Measurements from ENCODE around the gene KCND3. TPM values are rescaled to one million over a fixed set of nuclear protein-coding genes. Genes with fewer than 3 reads are reported as not detected.
"Not testable (repeated sequence)": the region's sequence is repeated elsewhere in the genome, so short reads cannot be mapped to it uniquely, and the experiment has no call there.

Gene KCND3
- total RNA-seq, 1 donor from 2014 or later: 3.7 TPM

GRCh38 chr1:111742938-111743549, 246.4 kb downstream of the KCND3 start:
- H3K4me3 Mint-ChIP-seq (ENCODE audit: unreplicated experiment): no peak overlapping the region
- H3K4me1 Mint-ChIP-seq (ENCODE audit: low read depth, unreplicated experiment): peaks cover 21% of the 10 kb centered on the region
- peaks cover 5% of the 10 kb centered on the region for H3K36me3 Mint-ChIP-seq (ENCODE audit: unreplicated experiment)
- peaks cover 18% of the 10 kb centered on the region for H3K27me3 Mint-ChIP-seq (ENCODE audit: unreplicated experiment)
- DNase-seq: no peak
- TF ChIP-seq CTCF (IDR thresholded peaks at IDR 0.05; ENCODE audit: partially characterized antibody, unreplicated experiment): no peak
- H3K27ac Mint-ChIP-seq (ENCODE audit: unreplicated experiment): no peak overlapping the region
- peaks cover 23% of the 10 kb centered on the region for H3K9me3 Mint-ChIP-seq (ENCODE audit: unreplicated experiment)

- H3K36me3 Mint-ChIP-seq (ENCODE audit: unreplicated experiment); DNase-seq; H3K27ac Mint-ChIP-seq (ENCODE audit: unreplicated experiment): not testable (repeated sequence)
- H3K4me3 Mint-ChIP-seq (ENCODE audit: unreplicated experiment): peak overlapping the region; percentile 15
- H3K27me3 Mint-ChIP-seq (ENCODE audit: unreplicated experiment): peaks cover 25% of the 10 kb centered on the region
- H3K9me3 Mint-ChIP-seq (ENCODE audit: unreplicated experiment): peaks cover 24% of the 10 kb centered on the region
- H3K4me1 Mint-ChIP-seq (ENCODE audit: low read depth, unreplicated experiment): peaks cover 17% of the 10 kb centered on the region
These were observed 247.2 kb downstream of the KCND3 start for GRCh38 chr1:111742292-111742691.

- peak overlapping the region; percentile 96 for H3K27ac Mint-ChIP-seq (ENCODE audit: unreplicated experiment)
- H3K36me3 Mint-ChIP-seq (ENCODE audit: unreplicated experiment): peaks cover 5% of the 10 kb centered on the region
These were observed 249.3 kb downstream of the KCND3 start for GRCh38 chr1:111739925-111740765.

GRCh38 chr1:111739194-111739924, 250.1 kb downstream of the KCND3 start, which contains the start of gene INKA2:
TSS of gene INKA2 (minus strand) at chr1:111739395. CDS start at chr1:111739242, 153 bp downstream.
- Mint-ChIP-seq H3K4me3 (ENCODE audit: unreplicated experiment) (peak within 1 kb of the TSS; percentile 100), H3K27ac (ENCODE audit: unreplicated experiment) (no peak within 1 kb of the TSS), H3K4me1 (ENCODE audit: low read depth, unreplicated experiment) (peaks cover 16% of the 10 kb centered on the region), H3K9me3 (ENCODE audit: unreplicated experiment) (peaks cover 27% of the 10 kb centered on the region), H3K27me3 (ENCODE audit: unreplicated experiment) (peaks cover 29% of the 10 kb centered on the region), H3K36me3 (ENCODE audit: unreplicated experiment) (peaks cover 5% of the 10 kb centered on the region)
- TF ChIP-seq CTCF (IDR thresholded peaks at IDR 0.05; ENCODE audit: partially characterized antibody, unreplicated experiment): no peak
- peak; percentile 94 for DNase-seq

More at GRCh38 chr1:111739925-111740765, 249.3 kb downstream of the KCND3 start:
- Mint-ChIP-seq H3K4me3 (ENCODE audit: unreplicated experiment) (peak overlapping the region; percentile 90), H3K9me3 (ENCODE audit: unreplicated experiment) (peaks cover 27% of the 10 kb centered on the region), H3K27me3 (ENCODE audit: unreplicated experiment) (peaks cover 29% of the 10 kb centered on the region), H3K4me1 (ENCODE audit: low read depth, unreplicated experiment) (peaks cover 16% of the 10 kb centered on the region)
- no peak for TF ChIP-seq CTCF (IDR thresholded peaks at IDR 0.05; ENCODE audit: partially characterized antibody, unreplicated experiment)
- peak; percentile 84 for DNase-seq

- peaks cover 5% of the 10 kb centered on the region for H3K36me3 Mint-ChIP-seq (ENCODE audit: unreplicated experiment)
- peak; percentile 81 for DNase-seq
- H3K27me3 Mint-ChIP-seq (ENCODE audit: unreplicated experiment): peaks cover 34% of the 10 kb centered on the region
- H3K27ac Mint-ChIP-seq (ENCODE audit: unreplicated experiment): no peak overlapping the region
- peak overlapping the region; percentile 100 for H3K4me3 Mint-ChIP-seq (ENCODE audit: unreplicated experiment)
- peaks cover 27% of the 10 kb centered on the region for H3K9me3 Mint-ChIP-seq (ENCODE audit: unreplicated experiment)
- TF ChIP-seq CTCF (IDR thresholded peaks at IDR 0.05; ENCODE audit: partially characterized antibody, unreplicated experiment): no peak
- peaks cover 19% of the 10 kb centered on the region for H3K4me1 Mint-ChIP-seq (ENCODE audit: low read depth, unreplicated experiment)
These were observed 250.9 kb downstream of the KCND3 start for GRCh38 chr1:111738436-111739193.
